Right ventricle myocardium superior (tissue), 1 donor: ENCODE results near the gene GLYAT. TPM values are rescaled to one million over a fixed set of nuclear protein-coding genes. Genes with fewer than 3 reads are reported as not detected.

ENCODE experiments used
- ATAC-seq: fragments of 200-7000 bp; cut with Tn5 transposase; one replicate; pipeline ENCODE4 v1.9.1; 2020; ENCODE audit warnings: mild to moderate bottlenecking; ENCODE audit not compliant: poor library complexity
- DNase-seq: peaks from one replicate; pipeline ENCODE4 v3.0.0-alpha.2; 2020
- intact Hi-C: fragments of 100-400 bp; cut with DNase I; formaldehyde crosslinking; loops from one replicate; pipeline ENCODE4 v1.11.2; 2022
- long read RNA-seq: library from polyadenylated mRNA; unstranded; transcript quantifications from one replicate; pipeline ENCODE4 v2.0.0, GENCODE V29; 2021
- total RNA-seq: library from RNA; stranded (reverse); fragmentation: NEBNext Ultra II Directional; extraction: Animal tissue kit (Norgen Biotek cat#: 25700); gene quantifications from one replicate; pipeline ENCODE4 v1.2.1, GENCODE V29; 2021
- donor health status: DM: no; HTN: yes; CAD: no; lungs with severe emphysema.

The GLYAT gene
- 0.22 TPM for total RNA-seq
- long read RNA-seq = 0 reads

- ATAC-seq = no peak
- DNase-seq = no peak
- intact Hi-C loops = no loop called here
Measured at GRCh38 chr11:58731819-58732218, at the start of gene GLYAT. TSS of gene GLYAT (minus strand) at chr11:58731943. CDS start at chr11:58724496, 7,447 bp downstream.

GRCh38 chr11:58781345-58781744 is 49.6 kb upstream of the GLYAT start:
- ATAC-seq = no peak
- intact Hi-C loops = no loop called here

GRCh38 chr11:58780578-58780977 is 48.8 kb upstream of the GLYAT start:
- ATAC-seq (no peak), DNase-seq (no peak)
- intact Hi-C loops = no loop called here

More at GRCh38 chr11:58781345-58781744, 49.6 kb upstream of the GLYAT start:
- no peak for DNase-seq

- intact Hi-C loops = no loop called here
- DNase-seq = no peak
- no peak for ATAC-seq
Measured at GRCh38 chr11:58776891-58777710, 45.4 kb upstream of the GLYAT start.

GRCh38 chr11:58775066-58775708 is 43.4 kb upstream of the GLYAT start:
- no peak for DNase-seq
- ATAC-seq = no peak
- intact Hi-C loops = no loop called here

- ATAC-seq (no peak), DNase-seq (no peak)
- intact Hi-C loops = no loop called here
Measured at GRCh38 chr11:58774164-58774593, 42.4 kb upstream of the GLYAT start.

- ATAC-seq (no peak), DNase-seq (no peak)
- intact Hi-C loops = no loop called here
Measured at GRCh38 chr11:58773337-58773736, 41.6 kb upstream of the GLYAT start.

GRCh38 chr11:58772329-58773285 is 40.9 kb upstream of the GLYAT start:
- no peak for ATAC-seq
- intact Hi-C loops = no loop called here
- no peak for DNase-seq

- ATAC-seq = no peak
- no peak for DNase-seq
- intact Hi-C loops = no loop called here
Measured at GRCh38 chr11:58771458-58771855, 39.7 kb upstream of the GLYAT start.

- intact Hi-C loops = no loop called here
- DNase-seq (no peak), ATAC-seq (no peak)
Measured at GRCh38 chr11:58770627-58771457, 39.1 kb upstream of the GLYAT start.

GRCh38 chr11:58770166-58770565 is 38.4 kb upstream of the GLYAT start:
- intact Hi-C loops = no loop called here
- DNase-seq (no peak), ATAC-seq (no peak)

GRCh38 chr11:58769308-58769707 is 37.6 kb upstream of the GLYAT start:
- no peak for DNase-seq
- no peak for ATAC-seq
- intact Hi-C loops = no loop called here

GRCh38 chr11:58768137-58768536 is 36.4 kb upstream of the GLYAT start:
- intact Hi-C loops = no loop called here
- ATAC-seq = no peak
- DNase-seq = no peak

- intact Hi-C loops = no loop called here
- no peak for ATAC-seq
- no peak for DNase-seq
Measured at GRCh38 chr11:58765078-58765477, 33.3 kb upstream of the GLYAT start.

- intact Hi-C loops = no loop called here
- DNase-seq (no peak), ATAC-seq (no peak)
Measured at GRCh38 chr11:58763120-58763490, 31.4 kb upstream of the GLYAT start.

- DNase-seq = no peak
- intact Hi-C loops = no loop called here
- ATAC-seq = no peak
Measured at GRCh38 chr11:58762284-58763119, 30.8 kb upstream of the GLYAT start.

GRCh38 chr11:58757439-58757838 is 25.7 kb upstream of the GLYAT start:
- ATAC-seq (no peak), DNase-seq (no peak)
- intact Hi-C loops = no loop called here
